PC-9 (cell line): ENCODE data around the gene NFIX.

Source experiments
- CTCF ChIP-seq: fragments of 200-600 bp; sonication (generic); conservative IDR thresholded peaks from 2 replicates; pipeline ENCODE4 v1.6.1; 2017; ENCODE audit warnings: mixed run types, antibody characterized with exemption, mild to moderate bottlenecking, moderate library complexity
- EZH2 ChIP-seq: fragments of 200-600 bp; sonication (generic); IDR thresholded peaks from 2 replicates; pipeline ENCODE4 v1.8.0; 2017; ENCODE audit warnings: antibody characterized with exemption, low read depth

GRCh38 chr19:13104360-13104847, 109.1 kb downstream of the NFIX start:
- TF ChIP-seq CTCF (no peak; the same call in 1 of the 2 replicates), EZH2 (no peak)
